Retina (tissue), 1 donor: ENCODE measurements around the gene PGR.
"Not testable (repeated sequence)": the region's sequence is repeated elsewhere in the genome, so short reads cannot be mapped to it uniquely, and the experiment has no call there.

Experiments used
- DNase-seq: peaks from one replicate; pipeline ENCODE4 v3.0.0-alpha.2; 2016

The PGR gene

DNA sequence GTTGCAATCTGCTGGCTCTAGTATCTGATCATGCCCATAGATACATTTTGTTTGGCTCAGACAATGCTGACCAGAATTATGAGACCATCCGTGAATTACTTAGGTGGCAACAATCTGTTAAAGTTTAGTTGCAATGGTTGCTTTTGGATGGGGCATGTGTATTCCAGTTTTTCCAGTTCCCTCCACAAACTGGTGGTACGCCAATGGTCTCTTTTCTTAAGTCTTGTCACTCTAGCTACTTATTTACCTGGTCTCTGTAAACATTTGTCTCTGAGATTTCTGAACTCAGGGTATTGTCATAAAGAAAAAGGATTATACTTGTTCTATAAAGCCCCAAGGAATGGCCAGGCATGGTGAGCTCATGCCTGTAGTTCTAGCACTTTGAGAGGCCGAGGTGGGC lies 65.9 kb downstream of the PGR start:
- DNase-seq, result no peak

DNA sequence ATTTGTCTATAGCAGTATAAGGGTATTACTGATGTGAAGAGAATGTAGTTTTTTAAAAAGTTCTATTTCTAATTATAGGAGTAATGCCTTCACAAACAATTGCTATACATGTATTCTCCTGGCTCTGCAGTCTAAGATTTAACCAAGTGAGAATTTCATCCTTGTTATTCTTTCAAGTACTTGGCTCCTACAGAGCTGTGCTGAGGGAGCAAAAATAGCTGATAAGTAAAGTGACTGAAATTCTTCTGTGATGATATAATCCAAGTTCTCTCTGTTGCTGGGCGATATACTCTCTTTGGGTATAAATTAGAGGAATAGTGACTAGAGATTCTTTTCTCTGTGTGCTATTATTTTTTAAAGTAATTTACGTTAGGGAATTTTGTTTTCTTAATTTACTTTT lies 68.0 kb downstream of the PGR start:
- no peak for DNase-seq

GRCh38 chr11:101059331-101059730 lies 70.3 kb downstream of the PGR start:
- no peak for DNase-seq

DNA sequence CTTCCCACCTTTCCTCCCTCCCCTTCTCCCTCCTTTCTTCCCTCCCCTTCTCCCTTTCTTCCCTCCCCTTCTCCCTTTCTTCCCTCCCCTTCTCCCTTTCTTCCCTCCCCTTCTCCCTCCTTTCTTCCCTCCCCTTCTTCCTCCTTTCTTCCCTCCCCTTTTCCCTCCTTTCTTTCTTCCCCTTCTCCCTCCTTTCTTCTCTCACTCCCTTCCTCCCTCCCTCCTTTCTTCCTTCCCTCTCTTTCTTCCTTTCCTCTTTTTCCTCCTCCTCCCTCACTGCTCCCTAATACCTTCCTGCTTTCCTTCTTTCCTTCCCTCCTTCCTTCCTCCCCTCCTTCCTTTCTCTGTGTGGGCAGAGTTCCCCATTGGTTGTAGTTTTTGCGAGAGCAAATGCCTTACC lies 76.1 kb downstream of the PGR start:
- DNase-seq, result no peak

DNA sequence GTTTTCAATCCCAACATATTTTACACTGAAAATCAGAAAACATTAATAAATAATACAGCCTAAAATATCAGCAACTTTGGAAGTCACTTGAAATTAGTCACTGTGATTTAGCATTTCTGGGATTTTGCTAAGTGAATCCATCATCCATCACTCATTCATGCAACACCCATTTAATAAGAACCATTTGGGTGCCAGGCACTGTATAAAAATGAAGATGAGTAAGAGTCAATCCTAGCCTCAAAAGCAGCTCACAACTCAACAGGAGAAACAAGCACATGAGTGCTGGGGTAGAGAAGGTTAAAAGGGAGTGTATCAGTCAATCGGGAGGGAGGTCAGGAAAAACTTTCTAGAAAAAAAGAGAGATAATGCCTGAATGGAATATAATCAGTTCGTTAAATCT lies 77.9 kb downstream of the PGR start:
- DNase-seq, result no peak

GRCh38 chr11:101049813-101050212 lies 79.8 kb downstream of the PGR start:
- no peak for DNase-seq

DNA sequence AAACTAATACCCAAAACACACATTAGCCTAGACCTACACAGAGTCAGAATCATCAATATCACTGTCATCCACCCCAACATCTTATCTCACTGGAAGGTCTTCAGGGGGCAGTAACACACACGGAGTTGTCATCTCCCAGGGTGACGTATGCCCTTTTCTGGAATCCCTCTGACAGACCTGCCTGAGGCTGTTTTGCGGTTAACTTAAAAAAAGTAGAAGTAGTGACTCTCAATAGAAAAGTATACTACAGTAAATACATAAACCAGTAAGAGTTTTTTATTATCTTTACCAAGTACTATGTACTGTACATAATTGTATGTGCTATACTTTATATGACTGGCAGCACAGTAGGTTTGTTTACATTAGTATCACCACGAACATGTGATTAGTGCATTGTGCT lies 80.5 kb downstream of the PGR start:
- DNase-seq, result no peak

GRCh38 chr11:101048479-101048878 lies 81.1 kb downstream of the PGR start:
- no peak for DNase-seq

- no peak for DNase-seq
Measured at GRCh38 chr11:101046947-101047346, 82.7 kb downstream of the PGR start.

DNA sequence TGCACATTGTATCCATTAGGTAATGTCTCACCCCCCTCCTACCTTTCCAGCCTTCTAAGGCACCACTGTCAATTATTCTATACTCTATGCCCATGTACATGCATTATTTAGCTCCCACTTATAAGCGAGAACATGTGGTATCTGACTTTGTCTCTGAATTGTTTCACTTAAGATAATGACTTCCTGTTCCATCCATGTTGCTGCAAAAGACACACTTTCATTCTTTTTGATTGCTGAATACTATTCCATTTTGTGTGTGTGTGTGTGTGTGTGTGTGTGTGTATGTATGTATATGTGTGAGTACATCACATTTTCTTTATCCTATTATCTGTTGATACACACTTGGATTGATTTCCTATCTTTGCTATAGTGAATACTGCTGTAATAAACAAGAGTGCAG lies 84.2 kb downstream of the PGR start:
- no peak for DNase-seq

DNA sequence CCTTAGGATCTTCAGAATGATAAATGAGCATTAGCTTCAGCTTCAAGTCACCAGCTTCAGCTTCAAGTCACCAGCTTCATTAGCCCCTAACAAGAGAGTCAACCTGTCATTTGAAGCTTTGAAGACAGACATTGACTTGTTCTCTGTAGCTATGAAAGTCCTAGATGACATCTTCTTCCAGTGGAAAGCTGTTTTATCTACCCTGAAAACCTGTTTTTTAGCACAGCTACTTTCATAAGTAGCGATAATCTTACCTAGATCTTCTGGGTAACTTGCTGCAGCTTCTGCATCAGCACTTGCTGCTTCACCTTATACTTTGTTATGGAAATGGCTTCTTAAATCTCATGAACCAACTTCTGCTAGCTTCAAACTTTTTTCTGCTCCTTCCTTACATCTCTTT lies 85.7 kb downstream of the PGR start:
- DNase-seq, result no peak

GRCh38 chr11:101035872-101036271 lies 93.7 kb downstream of the PGR start:
- DNase-seq, result no peak

GRCh38 chr11:101034076-101034475 lies 95.5 kb downstream of the PGR start:
- DNase-seq, result no peak

DNA sequence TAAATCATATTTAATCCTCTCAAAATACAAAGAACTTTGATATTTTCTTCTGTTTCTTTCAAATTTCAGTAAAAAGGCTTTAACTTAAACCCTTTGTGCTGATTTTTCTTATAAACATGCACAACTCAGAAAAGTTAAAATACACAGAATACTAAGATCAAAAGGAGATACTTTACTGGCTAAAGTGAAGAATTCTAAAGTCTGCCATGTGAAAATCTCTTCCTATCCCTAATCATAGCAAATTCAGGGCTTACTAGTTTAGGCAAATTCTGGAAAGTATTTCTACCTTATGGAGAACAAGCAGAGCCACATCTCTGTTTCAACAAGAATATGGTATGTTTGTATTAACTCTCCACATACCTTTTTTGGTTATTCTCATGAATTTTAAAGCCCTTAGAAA lies 96.6 kb downstream of the PGR start:
- no peak for DNase-seq

DNA sequence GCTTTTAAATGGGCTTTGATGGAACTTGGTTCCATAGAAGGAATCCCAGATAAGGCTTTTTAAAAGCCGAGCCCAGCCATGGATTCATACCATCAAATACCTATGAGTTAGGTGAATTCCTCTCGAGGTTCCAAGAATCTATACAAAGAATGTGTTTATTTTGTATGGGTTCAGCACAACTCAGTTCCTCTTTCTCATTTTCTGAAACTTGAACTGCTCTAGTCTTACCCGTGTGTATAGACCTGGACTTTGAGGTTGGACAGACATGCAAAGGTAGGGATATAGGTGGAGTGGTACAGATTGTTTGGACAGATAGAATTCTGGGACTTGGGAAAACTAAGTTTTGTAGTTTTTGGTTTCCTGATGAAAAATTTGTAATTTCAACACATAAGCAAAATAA lies 97.9 kb downstream of the PGR start:
- DNase-seq, result no peak

- DNase-seq, result no peak
Measured at GRCh38 chr11:101030692-101031091, 98.9 kb downstream of the PGR start.

GRCh38 chr11:101030015-101030414 lies 99.6 kb downstream of the PGR start:
- DNase-seq, result no peak

DNA sequence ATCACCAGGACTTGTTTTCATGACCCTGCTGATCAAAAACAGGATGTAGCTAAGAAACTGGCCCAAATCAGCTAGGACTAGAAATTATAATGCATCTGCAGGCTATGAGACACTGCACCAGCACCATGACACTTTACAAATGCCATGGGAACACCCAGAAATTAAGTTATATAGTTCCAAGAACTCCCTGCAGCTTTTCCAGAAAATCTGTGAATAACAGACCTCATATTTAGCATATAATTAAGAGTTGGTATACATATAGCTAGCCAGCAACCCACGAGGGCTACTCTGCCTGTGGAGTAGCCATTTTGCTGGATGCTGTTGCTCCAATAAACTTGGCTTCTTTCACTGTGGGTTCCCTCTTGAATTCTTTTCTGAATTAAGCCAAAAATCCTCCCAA lies 101.0 kb downstream of the PGR start:
- no peak for DNase-seq

- DNase-seq, result no peak
Measured at GRCh38 chr11:101022256-101022655, 107.4 kb downstream of the PGR start.

- DNase-seq, result no peak
Measured at GRCh38 chr11:101019870-101020269, 109.7 kb downstream of the PGR start.

GRCh38 chr11:101014600-101015285 lies 114.9 kb downstream of the PGR start:
- DNase-seq, result no peak

- not testable (repeated sequence) for DNase-seq
Measured at GRCh38 chr11:101013702-101014101, 115.9 kb downstream of the PGR start.

- no peak for DNase-seq
Measured at GRCh38 chr11:101011881-101012280, 117.7 kb downstream of the PGR start.

GRCh38 chr11:101010899-101011298 lies 118.7 kb downstream of the PGR start:
- no peak for DNase-seq

GRCh38 chr11:101009690-101010055 lies 119.9 kb downstream of the PGR start:
- no peak for DNase-seq
